ENCODE results near the gene AK4.

Gene AK4

DNA sequence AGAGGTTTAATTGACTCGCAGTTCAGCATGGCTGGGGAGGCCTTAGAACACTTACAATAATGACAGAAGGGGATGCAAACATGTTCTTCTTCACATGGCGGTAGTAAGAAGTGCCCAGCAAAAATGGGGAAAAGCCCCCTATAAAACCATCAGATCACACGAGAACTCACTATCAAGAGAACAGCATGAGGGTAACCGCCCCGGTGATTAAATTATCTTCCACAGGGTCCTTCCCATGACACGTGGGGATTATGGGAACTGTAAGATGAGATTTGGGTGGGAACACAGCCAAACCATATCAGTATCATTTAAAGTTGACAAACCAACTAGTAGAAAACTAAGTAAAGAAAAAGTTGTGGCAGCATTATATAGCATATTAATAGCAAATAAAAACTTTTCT lies 90.0 kb downstream of the AK4 start:
- H3K4me1 ChIP-seq (ENCODE audit: insufficient read depth, poor library complexity, severe bottlenecking): no peaks in the 10 kb centered on the region
- no peak overlapping the region for H3K27ac ChIP-seq (ENCODE audit: poor library complexity, severe bottlenecking)
- H3K9me3 ChIP-seq (ENCODE audit: severe bottlenecking): no peaks in the 10 kb centered on the region
- TF ChIP-seq, protein P1, sequence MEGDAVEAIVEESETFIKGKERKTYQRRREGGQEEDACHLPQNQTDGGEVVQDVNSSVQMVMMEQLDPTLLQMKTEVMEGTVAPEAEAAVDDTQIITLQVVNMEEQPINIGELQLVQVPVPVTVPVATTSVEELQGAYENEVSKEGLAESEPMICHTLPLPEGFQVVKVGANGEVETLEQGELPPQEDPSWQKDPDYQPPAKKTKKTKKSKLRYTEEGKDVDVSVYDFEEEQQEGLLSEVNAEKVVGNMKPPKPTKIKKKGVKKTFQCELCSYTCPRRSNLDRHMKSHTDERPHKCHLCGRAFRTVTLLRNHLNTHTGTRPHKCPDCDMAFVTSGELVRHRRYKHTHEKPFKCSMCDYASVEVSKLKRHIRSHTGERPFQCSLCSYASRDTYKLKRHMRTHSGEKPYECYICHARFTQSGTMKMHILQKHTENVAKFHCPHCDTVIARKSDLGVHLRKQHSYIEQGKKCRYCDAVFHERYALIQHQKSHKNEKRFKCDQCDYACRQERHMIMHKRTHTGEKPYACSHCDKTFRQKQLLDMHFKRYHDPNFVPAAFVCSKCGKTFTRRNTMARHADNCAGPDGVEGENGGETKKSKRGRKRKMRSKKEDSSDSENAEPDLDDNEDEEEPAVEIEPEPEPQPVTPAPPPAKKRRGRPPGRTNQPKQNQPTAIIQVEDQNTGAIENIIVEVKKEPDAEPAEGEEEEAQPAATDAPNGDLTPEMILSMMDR (IDR thresholded peaks at IDR 0.05; ENCODE audit: poor library complexity, severe bottlenecking): no peak
- H3K36me3 ChIP-seq (ENCODE audit: low read depth): no peaks in the 10 kb centered on the region
- H3K4me3 ChIP-seq (ENCODE audit: severe bottlenecking): no peak overlapping the region
- no peak for ATAC-seq (ENCODE audit: low read depth)
- H3K27me3 ChIP-seq (ENCODE audit: insufficient read depth, poor library complexity, severe bottlenecking): no peaks in the 10 kb centered on the region
- DNase-seq (ENCODE audit: low spot score): no peak

DNA sequence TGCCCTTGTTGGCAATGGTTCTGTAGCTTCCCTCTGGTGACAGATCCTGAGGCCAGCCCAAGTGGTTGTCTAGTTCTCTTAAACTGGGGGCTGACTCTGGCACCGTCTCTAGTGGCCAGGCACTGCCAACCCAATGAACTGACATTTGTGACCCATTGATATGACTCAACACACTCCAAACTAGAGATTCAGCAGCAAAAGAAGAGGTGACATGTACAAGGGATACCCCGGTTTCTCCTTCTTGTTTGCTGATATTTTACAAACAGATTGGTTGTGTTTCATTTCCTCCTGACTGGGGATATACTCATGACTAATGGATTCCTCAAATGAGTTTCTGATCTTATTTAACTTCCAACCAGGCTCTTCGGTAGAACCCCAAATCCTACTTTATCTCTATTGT lies 95.5 kb downstream of the AK4 start:
- ATAC-seq (ENCODE audit: low read depth) (no peak), DNase-seq (ENCODE audit: low spot score) (no peak)
- Histone ChIP-seq H3K36me3 (ENCODE audit: low read depth) (no peaks in the 10 kb centered on the region), H3K27me3 (ENCODE audit: insufficient read depth, poor library complexity, severe bottlenecking) (no peaks in the 10 kb centered on the region), H3K4me3 (ENCODE audit: severe bottlenecking) (no peak overlapping the region), H3K27ac (ENCODE audit: poor library complexity, severe bottlenecking) (no peak overlapping the region), H3K9me3 (ENCODE audit: severe bottlenecking) (no peaks in the 10 kb centered on the region), H3K4me1 (ENCODE audit: insufficient read depth, poor library complexity, severe bottlenecking) (peaks cover 7% of the 10 kb centered on the region)
- TF ChIP-seq, protein P1 (IDR thresholded peaks at IDR 0.05; ENCODE audit: poor library complexity, severe bottlenecking): no peak

DNA sequence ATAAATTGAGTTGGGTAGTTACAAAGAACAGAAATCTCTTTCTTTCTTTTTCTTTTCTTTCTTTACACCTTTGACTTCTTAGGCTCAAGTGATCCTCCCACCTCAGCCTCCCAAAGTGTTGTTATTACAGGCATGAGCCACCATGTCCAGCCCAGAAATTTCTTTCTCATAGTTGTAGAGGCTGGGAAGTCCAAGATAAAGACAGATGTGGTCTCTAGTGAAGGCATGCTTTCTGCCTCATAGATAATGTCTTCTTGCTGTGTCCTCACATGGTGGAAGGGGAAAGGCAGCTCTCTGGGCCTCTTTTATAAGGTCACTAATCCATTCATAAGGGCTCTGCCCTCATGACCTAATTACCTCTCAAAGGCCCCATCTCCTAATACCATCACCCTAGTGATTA lies 97.3 kb downstream of the AK4 start:
- no peak for DNase-seq (ENCODE audit: low spot score)
- Histone ChIP-seq H3K36me3 (ENCODE audit: low read depth) (no peaks in the 10 kb centered on the region), H3K4me3 (ENCODE audit: severe bottlenecking) (no peak overlapping the region), H3K9me3 (ENCODE audit: severe bottlenecking) (no peaks in the 10 kb centered on the region), H3K27me3 (ENCODE audit: insufficient read depth, poor library complexity, severe bottlenecking) (no peaks in the 10 kb centered on the region), H3K4me1 (ENCODE audit: insufficient read depth, poor library complexity, severe bottlenecking) (peaks cover 7% of the 10 kb centered on the region), H3K27ac (ENCODE audit: poor library complexity, severe bottlenecking) (no peak overlapping the region)
- no peak for ATAC-seq (ENCODE audit: low read depth)
- TF ChIP-seq, protein P1 (IDR thresholded peaks at IDR 0.05; ENCODE audit: poor library complexity, severe bottlenecking): no peak

DNA sequence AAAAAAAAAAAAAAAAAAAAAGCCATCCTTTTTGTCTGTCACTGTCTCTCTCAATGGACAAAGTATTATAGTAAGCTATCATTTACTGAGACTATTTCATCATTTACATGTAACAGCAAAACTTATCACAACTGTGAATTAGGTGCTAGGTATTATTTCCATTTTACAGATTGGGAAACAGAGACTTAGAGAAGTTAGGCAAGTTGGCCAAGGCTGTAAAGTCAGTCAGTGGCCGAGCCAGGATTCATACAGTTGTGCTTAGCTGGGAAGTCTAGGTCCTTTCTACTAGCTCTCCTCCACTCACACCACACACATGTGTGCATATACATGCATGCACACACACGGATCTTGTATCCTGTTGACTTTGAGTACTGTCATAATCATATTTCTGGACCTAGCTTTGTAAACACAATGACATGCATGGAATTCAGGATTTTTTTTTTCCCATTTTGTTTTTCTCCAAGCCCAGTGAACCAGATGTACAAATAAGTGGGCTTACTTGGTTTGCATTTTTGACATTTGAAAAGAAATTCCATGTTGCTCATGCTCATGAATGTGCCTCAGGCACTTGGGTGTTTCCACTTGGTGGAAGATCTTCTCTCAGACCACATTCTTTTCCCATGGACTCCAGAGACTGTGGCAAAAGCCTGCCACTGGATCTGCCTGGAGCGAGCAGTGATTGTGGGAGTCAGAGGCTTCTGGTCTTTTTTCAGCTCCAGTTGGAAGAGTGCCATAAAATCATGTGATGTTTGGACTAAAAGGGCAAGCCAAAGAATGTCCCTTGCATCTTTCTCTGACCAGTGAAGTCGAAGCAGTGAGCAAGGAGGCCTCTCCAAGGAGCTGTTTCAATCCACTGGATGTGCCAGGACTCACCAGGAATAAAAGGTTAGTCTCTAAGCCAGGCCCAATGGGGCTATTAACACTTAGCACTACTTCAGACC lies 99.7 kb downstream of the AK4 start:
- H3K4me1 ChIP-seq (ENCODE audit: insufficient read depth, poor library complexity, severe bottlenecking): peaks cover 7% of the 10 kb centered on the region
- H3K9me3 ChIP-seq (ENCODE audit: severe bottlenecking): no peaks in the 10 kb centered on the region
- peak overlapping the region; percentile 58 for H3K27ac ChIP-seq (ENCODE audit: poor library complexity, severe bottlenecking)
- H3K36me3 ChIP-seq (ENCODE audit: low read depth): no peaks in the 10 kb centered on the region
- peak; percentile 92 for ATAC-seq (ENCODE audit: low read depth)
- TF ChIP-seq, protein P1 (IDR thresholded peaks at IDR 0.05; ENCODE audit: poor library complexity, severe bottlenecking): no peak
- no peaks in the 10 kb centered on the region for H3K27me3 ChIP-seq (ENCODE audit: insufficient read depth, poor library complexity, severe bottlenecking)
- peak; percentile 80 for DNase-seq (ENCODE audit: low spot score)
- H3K4me3 ChIP-seq (ENCODE audit: severe bottlenecking): no peak overlapping the region

DNA sequence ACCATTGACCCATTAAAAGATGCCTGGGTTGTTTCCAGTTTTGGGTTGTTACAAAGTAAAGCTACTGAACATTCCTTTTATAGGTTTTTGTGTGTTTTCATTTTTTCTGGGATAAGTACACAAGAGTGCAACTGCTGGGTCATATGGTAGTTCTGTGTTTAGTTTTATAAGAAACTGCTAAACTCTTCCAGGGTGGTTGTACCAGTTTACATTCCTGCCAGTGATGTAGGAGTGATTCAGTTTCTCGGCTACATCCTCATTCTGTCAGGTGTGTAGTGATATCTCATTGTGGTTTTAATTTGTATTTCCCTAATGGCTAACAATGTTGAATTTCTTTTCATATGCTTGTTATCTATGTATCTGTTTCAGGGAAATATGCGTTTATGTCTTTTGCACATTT lies 102.8 kb downstream of the AK4 start:
- no peaks in the 10 kb centered on the region for H3K27me3 ChIP-seq (ENCODE audit: insufficient read depth, poor library complexity, severe bottlenecking)
- DNase-seq (ENCODE audit: low spot score) (no peak), ATAC-seq (ENCODE audit: low read depth) (no peak)
- TF ChIP-seq, protein P1 (IDR thresholded peaks at IDR 0.05; ENCODE audit: poor library complexity, severe bottlenecking): no peak
- H3K27ac ChIP-seq (ENCODE audit: poor library complexity, severe bottlenecking): no peak overlapping the region
- no peaks in the 10 kb centered on the region for H3K36me3 ChIP-seq (ENCODE audit: low read depth)
- H3K4me3 ChIP-seq (ENCODE audit: severe bottlenecking): no peak overlapping the region
- no peaks in the 10 kb centered on the region for H3K9me3 ChIP-seq (ENCODE audit: severe bottlenecking)
- H3K4me1 ChIP-seq (ENCODE audit: insufficient read depth, poor library complexity, severe bottlenecking): peaks cover 12% of the 10 kb centered on the region

Data from RWPE2 (cell line).